Left ventricle myocardium inferior (tissue), 1 donor: ENCODE data around the gene PDC. TPM values are rescaled to one million over a fixed set of nuclear protein-coding genes. Genes with fewer than 3 reads are reported as not detected.
A peak's percentile ranks its signal among the peaks of the same experiment; 100 is the strongest.

ENCODE experiments used
- DNase-seq: peaks from one replicate; pipeline ENCODE4 v3.0.0-alpha.2; 2020
- H3K27ac ChIP-seq: fragments of 200-600 bp; replicated peaks from 2 replicates; pipeline ENCODE4 v1.8.0; 2021
- H3K27me3 ChIP-seq: fragments of 200-600 bp; 2 replicates; pipeline ENCODE4 v1.8.0; 2021; ENCODE audit warnings: low read depth
- H3K36me3 ChIP-seq: fragments of 200-600 bp; 2 replicates; pipeline ENCODE4 v1.8.0; 2021
- H3K4me1 ChIP-seq: fragments of 200-600 bp; 2 replicates; pipeline ENCODE4 v1.8.0; 2021
- H3K4me3 ChIP-seq: fragments of 200-600 bp; 2 replicates; pipeline ENCODE4 v1.8.0; 2021; ENCODE audit warnings: mild to moderate bottlenecking, moderate library complexity
- H3K9me3 ChIP-seq: fragments of 200-600 bp; replicated peaks from 2 replicates; pipeline ENCODE4 v1.8.0; 2021
- intact Hi-C: fragments of 100-400 bp; cut with micrococcal nuclease; formaldehyde crosslinking; loops from one replicate; pipeline ENCODE4 v1.11.0; 2022
- total RNA-seq: library from RNA; stranded (reverse); fragmentation: NEBNext Ultra II Directional; extraction: Animal tissue kit (Norgen Biotek cat#: 25700); gene quantifications from one replicate; pipeline ENCODE4 v1.2.1, GENCODE V29; 2021
- TF ChIP-seq, protein P1 (sequence below): fragments of 200-600 bp; IDR thresholded peaks from 2 replicates; pipeline ENCODE4 v1.8.0; 2021; ENCODE audit warnings: antibody characterized with exemption, mild to moderate bottlenecking, borderline replicate concordance
- donor health status: DM: no; HTN: yes; CAD: no; lungs with severe emphysema.

Gene PDC
- total RNA-seq, 1 donor from 2014 or later: not detected

DNA sequence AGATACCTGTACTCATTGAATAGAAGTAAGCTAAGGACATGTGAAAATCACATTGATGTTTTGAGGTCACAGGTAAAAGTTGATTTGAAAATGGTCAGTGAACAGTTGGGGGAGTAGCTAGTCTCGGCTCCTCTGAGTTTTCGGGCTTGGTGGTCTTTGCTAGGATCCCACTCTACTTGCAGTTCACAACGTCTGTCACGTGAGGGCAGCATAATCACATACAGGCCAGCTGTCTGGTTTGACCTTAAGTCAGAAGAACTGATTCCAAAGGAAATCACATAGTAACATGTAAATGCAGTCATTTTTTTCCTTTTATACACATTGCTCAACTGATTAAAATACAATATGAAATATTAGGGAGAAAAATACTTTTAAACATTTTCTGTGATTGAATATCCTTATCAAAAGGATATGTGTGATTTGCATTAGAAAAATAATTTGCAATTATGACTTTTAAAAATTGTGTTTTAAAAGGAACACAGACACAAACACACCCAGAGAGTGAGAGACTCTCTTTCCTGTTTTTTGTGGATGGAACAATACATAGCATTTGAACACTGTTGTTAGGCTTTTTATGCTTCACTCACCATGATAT lies 21.8 kb upstream of the PDC start:
- TF ChIP-seq, protein P1, sequence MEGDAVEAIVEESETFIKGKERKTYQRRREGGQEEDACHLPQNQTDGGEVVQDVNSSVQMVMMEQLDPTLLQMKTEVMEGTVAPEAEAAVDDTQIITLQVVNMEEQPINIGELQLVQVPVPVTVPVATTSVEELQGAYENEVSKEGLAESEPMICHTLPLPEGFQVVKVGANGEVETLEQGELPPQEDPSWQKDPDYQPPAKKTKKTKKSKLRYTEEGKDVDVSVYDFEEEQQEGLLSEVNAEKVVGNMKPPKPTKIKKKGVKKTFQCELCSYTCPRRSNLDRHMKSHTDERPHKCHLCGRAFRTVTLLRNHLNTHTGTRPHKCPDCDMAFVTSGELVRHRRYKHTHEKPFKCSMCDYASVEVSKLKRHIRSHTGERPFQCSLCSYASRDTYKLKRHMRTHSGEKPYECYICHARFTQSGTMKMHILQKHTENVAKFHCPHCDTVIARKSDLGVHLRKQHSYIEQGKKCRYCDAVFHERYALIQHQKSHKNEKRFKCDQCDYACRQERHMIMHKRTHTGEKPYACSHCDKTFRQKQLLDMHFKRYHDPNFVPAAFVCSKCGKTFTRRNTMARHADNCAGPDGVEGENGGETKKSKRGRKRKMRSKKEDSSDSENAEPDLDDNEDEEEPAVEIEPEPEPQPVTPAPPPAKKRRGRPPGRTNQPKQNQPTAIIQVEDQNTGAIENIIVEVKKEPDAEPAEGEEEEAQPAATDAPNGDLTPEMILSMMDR: peak; percentile 88
- H3K36me3 ChIP-seq: no peaks in the 10 kb centered on the region
- intact Hi-C loops: loop anchor here (10.0 kb wide), 1 partner anchor 502 kb away; no protein-coding TSS in a partner anchor
- no peak overlapping the region for H3K4me3 ChIP-seq
- peak; percentile 33 for DNase-seq
- H3K9me3 ChIP-seq: no peaks in the 10 kb centered on the region
- no peaks in the 10 kb centered on the region for H3K27me3 ChIP-seq
- no peak overlapping the region for H3K27ac ChIP-seq
- H3K4me1 ChIP-seq: no peaks in the 10 kb centered on the region

DNA sequence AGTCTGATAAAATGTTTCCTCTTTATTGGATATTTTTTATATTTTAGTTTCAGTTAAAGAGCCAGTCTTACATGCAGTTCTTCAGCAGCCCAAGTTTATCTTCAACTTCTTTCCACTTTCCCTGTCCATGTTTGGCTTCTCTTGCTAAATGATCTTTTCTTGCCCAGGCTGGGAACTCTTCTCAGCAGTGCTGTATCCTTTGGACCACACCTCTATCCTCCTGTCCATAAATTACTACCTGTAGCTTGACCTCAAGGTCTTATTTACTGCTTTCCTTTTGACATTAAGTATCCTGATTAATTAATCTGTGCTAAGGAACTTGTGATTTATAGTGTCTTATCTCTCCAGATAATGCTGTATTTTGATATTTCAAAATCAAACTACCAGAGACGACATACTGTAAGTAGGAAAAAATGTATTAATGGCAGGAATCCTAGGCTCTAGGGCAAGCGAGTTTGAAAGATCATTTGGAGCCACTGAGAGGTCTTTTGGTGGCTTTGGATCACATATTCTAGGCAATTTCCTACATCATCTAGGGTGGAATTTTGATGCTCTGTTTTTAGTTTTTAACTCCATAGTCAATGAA lies 20.5 kb upstream of the PDC start:
- no peak overlapping the region for H3K27ac ChIP-seq
- H3K4me1 ChIP-seq: no peaks in the 10 kb centered on the region
- H3K9me3 ChIP-seq: no peaks in the 10 kb centered on the region
- no peaks in the 10 kb centered on the region for H3K27me3 ChIP-seq
- TF ChIP-seq, protein P1: no peak
- intact Hi-C loops: loop anchor here (10.0 kb wide), 1 partner anchor 503 kb away; no protein-coding TSS in a partner anchor
- H3K36me3 ChIP-seq: no peaks in the 10 kb centered on the region
- DNase-seq: no peak
- no peak overlapping the region for H3K4me3 ChIP-seq

DNA sequence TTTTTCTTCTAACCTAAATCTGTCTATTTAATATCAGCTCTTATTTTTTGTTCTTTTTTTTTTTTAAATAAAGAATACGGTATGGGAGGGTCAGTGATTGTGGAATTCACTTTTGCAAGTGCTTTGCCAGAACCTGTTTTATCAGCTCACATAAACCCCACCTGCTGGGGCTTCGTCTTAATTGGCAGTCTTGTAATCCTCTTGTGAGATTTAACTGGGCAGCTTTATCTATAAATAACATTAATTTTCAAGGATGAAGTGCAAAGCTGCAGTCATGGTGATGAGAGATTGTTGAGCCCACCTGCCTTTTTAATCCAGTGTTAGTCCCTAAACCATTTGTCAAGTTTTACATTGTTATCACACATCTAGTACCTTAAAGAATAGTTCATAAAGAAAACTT lies 18.2 kb upstream of the PDC start:
- no peak overlapping the region for H3K27ac ChIP-seq
- H3K27me3 ChIP-seq: no peaks in the 10 kb centered on the region
- no peak for DNase-seq
- TF ChIP-seq, protein P1: no peak
- H3K4me3 ChIP-seq: no peak overlapping the region
- H3K36me3 ChIP-seq: no peaks in the 10 kb centered on the region
- intact Hi-C loops: no loop called here
- no peaks in the 10 kb centered on the region for H3K4me1 ChIP-seq
- H3K9me3 ChIP-seq: no peaks in the 10 kb centered on the region

DNA sequence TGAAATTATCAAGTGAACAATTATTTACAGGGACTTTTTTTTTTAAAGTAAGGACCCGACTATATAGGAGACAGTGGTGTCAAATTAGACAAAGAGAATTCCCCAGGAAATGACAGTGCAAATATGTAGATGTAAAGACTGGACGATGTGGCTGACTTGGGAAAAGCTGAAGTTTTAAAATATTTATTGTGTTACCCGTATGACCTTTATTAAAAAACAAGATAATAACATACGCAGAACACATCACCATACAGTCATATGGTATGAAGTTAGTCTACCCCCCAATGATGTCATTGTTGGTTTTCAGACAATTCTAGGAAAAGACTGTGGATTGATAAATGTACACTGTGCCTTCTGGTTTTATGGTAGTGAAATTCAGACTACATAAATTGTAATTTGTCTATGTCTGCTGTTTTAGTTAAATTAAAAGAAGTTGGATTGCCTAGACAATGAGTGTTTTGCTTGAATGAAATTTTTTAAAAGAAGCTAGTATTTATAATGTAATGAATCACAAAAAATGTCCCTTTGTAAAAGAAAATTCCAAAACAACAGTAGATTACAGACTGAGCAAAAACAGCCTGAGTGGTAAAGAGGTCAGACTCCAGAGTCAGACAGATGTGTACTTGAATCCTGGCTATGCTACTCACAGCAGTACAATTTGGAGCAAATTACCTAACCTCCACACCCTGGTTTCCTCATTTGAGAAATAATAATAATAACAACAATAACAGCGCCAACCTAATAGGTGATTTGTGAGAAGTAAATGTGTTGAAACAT lies 15.5 kb upstream of the PDC start:
- H3K9me3 ChIP-seq: no peaks in the 10 kb centered on the region
- H3K27me3 ChIP-seq: no peaks in the 10 kb centered on the region
- H3K4me1 ChIP-seq: no peaks in the 10 kb centered on the region
- DNase-seq: no peak
- TF ChIP-seq, protein P1: no peak
- intact Hi-C loops: no loop called here
- no peak overlapping the region for H3K4me3 ChIP-seq
- H3K36me3 ChIP-seq: no peaks in the 10 kb centered on the region
- no peak overlapping the region for H3K27ac ChIP-seq

DNA sequence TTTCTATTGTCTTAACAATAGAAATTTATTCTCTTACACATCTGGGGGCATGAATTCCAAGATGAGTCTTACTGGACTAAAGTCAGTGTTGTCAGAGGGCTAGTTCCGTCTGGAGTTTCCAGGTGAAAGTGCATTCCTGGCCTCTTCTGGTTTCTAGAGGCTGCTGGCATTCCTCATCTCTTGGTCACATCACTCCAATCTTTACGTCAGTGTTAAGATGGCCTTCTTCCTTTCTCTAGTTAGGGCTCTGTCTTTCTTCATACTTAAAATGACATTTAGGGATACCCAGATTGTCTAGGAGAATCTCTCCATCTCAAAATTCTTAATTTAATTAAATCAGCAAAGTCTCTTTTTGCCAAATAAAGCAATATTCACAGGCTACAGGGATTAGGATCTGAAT lies 13.3 kb upstream of the PDC start:
- H3K36me3 ChIP-seq: no peaks in the 10 kb centered on the region
- intact Hi-C loops: no loop called here
- no peaks in the 10 kb centered on the region for H3K4me1 ChIP-seq
- H3K9me3 ChIP-seq: no peaks in the 10 kb centered on the region
- H3K4me3 ChIP-seq: no peak overlapping the region
- no peaks in the 10 kb centered on the region for H3K27me3 ChIP-seq
- no peak for DNase-seq
- no peak overlapping the region for H3K27ac ChIP-seq
- TF ChIP-seq, protein P1: no peak
